Neuron (in vitro differentiated cells): Measurements from ENCODE around the gene MCCD1.

ENCODE experiments used
- H2AFZ ChIP-seq: one replicate; pipeline ENCODE4 v1.6.1; 2013; ENCODE audit warnings: low read depth, mild to moderate bottlenecking, inconsistent platforms, low read length, moderate library complexity
- H3K27me3 ChIP-seq: one replicate; pipeline ENCODE4 v1.6.1; 2013; ENCODE audit warnings: low read length; ENCODE audit not compliant: insufficient read depth
- H3K36me3 ChIP-seq: one replicate; pipeline ENCODE4 v1.6.1; 2013; ENCODE audit warnings: low read length; ENCODE audit not compliant: insufficient read depth
- H3K4me1 ChIP-seq: one replicate; pipeline ENCODE4 v1.6.1; 2013; ENCODE audit warnings: low read length; ENCODE audit not compliant: insufficient read depth
- H3K4me3 ChIP-seq: 2 replicates; pipeline ENCODE4 v1.5.1; 2013; ENCODE audit warnings: mild to moderate bottlenecking, low read length, moderate library complexity
- H3K9me3 ChIP-seq: one replicate; pipeline ENCODE4 v1.6.1; 2013; ENCODE audit warnings: low read length

The MCCD1 gene

DNA sequence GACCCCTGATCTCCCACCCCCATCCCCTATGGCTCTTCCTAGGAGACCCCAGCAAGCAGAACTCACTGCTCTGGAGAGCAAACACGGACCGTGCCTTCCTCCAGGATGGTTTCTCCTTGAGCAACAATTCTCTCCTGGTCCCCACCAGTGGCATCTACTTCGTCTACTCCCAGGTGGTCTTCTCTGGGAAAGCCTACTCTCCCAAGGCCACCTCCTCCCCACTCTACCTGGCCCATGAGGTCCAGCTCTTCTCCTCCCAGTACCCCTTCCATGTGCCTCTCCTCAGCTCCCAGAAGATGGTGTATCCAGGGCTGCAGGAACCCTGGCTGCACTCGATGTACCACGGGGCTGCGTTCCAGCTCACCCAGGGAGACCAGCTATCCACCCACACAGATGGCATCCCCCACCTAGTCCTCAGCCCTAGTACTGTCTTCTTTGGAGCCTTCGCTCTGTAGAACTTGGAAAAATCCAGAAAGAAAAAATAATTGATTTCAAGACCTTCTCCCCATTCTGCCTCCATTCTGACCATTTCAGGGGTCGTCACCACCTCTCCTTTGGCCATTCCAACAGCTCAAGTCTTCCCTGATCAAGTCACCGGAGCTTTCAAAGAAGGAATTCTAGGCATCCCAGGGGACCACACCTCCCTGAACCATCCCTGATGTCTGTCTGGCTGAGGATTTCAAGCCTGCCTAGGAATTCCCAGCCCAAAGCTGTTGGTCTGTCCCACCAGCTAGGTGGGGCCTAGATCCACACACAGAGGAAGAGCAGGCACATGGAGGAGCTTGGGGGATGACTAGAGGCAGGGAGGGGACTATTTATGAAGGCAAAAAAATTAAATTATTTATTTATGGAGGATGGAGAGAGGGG lies 44.7 kb downstream of the MCCD1 start:
- no peak overlapping the region for H2AFZ ChIP-seq
- no peaks in the 10 kb centered on the region for H3K36me3 ChIP-seq
- peaks cover 22% of the 10 kb centered on the region for H3K27me3 ChIP-seq
- H3K9me3 ChIP-seq: no peaks in the 10 kb centered on the region
- no peak overlapping the region for H3K4me3 ChIP-seq
- no peaks in the 10 kb centered on the region for H3K4me1 ChIP-seq

DNA sequence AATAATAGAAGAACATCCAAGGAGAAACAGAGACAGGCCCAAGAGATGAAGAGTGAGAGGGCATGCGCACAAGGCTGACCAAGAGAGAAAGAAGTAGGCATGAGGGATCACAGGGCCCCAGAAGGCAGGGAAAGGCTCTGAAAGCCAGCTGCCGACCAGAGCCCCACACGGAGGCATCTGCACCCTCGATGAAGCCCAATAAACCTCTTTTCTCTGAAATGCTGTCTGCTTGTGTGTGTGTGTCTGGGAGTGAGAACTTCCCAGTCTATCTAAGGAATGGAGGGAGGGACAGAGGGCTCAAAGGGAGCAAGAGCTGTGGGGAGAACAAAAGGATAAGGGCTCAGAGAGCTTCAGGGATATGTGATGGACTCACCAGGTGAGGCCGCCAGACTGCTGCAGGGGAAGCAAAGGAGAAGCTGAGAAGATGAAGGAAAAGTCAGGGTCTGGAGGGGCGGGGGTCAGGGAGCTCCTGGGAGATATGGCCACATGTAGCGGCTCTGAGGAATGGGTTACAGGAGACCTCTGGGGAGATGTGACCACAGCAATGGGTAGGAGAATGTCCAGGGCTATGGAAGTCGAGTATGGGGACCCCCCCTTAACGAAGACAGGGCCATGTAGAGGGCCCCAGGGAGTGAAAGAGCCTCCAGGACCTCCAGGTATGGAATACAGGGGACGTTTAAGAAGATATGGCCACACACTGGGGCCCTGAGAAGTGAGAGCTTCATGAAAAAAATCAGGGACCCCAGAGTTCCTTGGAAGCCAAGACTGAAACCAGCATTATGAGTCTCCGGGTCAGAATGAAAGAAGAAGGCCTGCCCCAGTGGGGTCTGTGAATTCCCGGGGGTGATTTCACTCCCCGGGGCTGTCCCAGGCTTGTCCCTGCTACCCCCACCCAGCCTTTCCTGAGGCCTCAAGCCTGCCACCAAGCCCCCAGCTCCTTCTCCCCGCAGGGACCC lies 45.6 kb downstream of the MCCD1 start:
- H3K27me3 ChIP-seq: peaks cover 26% of the 10 kb centered on the region
- H3K9me3 ChIP-seq: no peaks in the 10 kb centered on the region
- H3K4me1 ChIP-seq: no peaks in the 10 kb centered on the region
- H3K36me3 ChIP-seq: no peaks in the 10 kb centered on the region
- no peak overlapping the region for H3K4me3 ChIP-seq
- H2AFZ ChIP-seq: no peak overlapping the region

DNA sequence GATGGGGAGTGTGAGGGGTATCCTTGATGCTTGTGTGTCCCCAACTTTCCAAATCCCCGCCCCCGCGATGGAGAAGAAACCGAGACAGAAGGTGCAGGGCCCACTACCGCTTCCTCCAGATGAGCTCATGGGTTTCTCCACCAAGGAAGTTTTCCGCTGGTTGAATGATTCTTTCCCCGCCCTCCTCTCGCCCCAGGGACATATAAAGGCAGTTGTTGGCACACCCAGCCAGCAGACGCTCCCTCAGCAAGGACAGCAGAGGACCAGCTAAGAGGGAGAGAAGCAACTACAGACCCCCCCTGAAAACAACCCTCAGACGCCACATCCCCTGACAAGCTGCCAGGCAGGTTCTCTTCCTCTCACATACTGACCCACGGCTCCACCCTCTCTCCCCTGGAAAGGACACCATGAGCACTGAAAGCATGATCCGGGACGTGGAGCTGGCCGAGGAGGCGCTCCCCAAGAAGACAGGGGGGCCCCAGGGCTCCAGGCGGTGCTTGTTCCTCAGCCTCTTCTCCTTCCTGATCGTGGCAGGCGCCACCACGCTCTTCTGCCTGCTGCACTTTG lies 46.7 kb downstream of the MCCD1 start, which contains the start of gene TNF:
Gene TNF (plus strand): TSS at position 231 of the 567 bp plus-strand sequence. CDS start 177 bp downstream, at position 408.
- H3K9me3 ChIP-seq: no peaks in the 10 kb centered on the region
- no peak within 1 kb of the TSS for H3K4me3 ChIP-seq
- no peaks in the 10 kb centered on the region for H3K36me3 ChIP-seq
- peaks cover 30% of the 10 kb centered on the region for H3K27me3 ChIP-seq
- no peak within 1 kb of the TSS for H2AFZ ChIP-seq
- no peaks in the 10 kb centered on the region for H3K4me1 ChIP-seq

DNA sequence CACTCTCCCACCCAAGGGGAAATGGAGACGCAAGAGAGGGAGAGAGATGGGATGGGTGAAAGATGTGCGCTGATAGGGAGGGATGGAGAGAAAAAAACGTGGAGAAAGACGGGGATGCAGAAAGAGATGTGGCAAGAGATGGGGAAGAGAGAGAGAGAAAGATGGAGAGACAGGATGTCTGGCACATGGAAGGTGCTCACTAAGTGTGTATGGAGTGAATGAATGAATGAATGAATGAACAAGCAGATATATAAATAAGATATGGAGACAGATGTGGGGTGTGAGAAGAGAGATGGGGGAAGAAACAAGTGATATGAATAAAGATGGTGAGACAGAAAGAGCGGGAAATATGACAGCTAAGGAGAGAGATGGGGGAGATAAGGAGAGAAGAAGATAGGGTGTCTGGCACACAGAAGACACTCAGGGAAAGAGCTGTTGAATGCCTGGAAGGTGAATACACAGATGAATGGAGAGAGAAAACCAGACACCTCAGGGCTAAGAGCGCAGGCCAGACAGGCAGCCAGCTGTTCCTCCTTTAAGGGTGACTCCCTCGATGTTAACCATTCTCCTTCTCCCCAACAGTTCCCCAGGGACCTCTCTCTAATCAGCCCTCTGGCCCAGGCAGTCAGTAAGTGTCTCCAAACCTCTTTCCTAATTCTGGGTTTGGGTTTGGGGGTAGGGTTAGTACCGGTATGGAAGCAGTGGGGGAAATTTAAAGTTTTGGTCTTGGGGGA lies 47.4 kb downstream of the MCCD1 start:
- no peaks in the 10 kb centered on the region for H3K36me3 ChIP-seq
- H3K27me3 ChIP-seq: peaks cover 30% of the 10 kb centered on the region
- H2AFZ ChIP-seq: no peak overlapping the region
- no peaks in the 10 kb centered on the region for H3K9me3 ChIP-seq
- H3K4me1 ChIP-seq: no peaks in the 10 kb centered on the region
- no peak overlapping the region for H3K4me3 ChIP-seq

DNA sequence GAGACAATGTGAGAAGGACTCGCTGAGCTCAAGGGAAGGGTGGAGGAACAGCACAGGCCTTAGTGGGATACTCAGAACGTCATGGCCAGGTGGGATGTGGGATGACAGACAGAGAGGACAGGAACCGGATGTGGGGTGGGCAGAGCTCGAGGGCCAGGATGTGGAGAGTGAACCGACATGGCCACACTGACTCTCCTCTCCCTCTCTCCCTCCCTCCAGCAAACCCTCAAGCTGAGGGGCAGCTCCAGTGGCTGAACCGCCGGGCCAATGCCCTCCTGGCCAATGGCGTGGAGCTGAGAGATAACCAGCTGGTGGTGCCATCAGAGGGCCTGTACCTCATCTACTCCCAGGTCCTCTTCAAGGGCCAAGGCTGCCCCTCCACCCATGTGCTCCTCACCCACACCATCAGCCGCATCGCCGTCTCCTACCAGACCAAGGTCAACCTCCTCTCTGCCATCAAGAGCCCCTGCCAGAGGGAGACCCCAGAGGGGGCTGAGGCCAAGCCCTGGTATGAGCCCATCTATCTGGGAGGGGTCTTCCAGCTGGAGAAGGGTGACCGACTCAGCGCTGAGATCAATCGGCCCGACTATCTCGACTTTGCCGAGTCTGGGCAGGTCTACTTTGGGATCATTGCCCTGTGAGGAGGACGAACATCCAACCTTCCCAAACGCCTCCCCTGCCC lies 48.3 kb downstream of the MCCD1 start:
- H3K4me1 ChIP-seq: no peaks in the 10 kb centered on the region
- no peak overlapping the region for H2AFZ ChIP-seq
- no peaks in the 10 kb centered on the region for H3K9me3 ChIP-seq
- no peak overlapping the region for H3K4me3 ChIP-seq
- H3K27me3 ChIP-seq: peaks cover 26% of the 10 kb centered on the region
- no peaks in the 10 kb centered on the region for H3K36me3 ChIP-seq

DNA sequence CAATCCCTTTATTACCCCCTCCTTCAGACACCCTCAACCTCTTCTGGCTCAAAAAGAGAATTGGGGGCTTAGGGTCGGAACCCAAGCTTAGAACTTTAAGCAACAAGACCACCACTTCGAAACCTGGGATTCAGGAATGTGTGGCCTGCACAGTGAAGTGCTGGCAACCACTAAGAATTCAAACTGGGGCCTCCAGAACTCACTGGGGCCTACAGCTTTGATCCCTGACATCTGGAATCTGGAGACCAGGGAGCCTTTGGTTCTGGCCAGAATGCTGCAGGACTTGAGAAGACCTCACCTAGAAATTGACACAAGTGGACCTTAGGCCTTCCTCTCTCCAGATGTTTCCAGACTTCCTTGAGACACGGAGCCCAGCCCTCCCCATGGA lies 48.8 kb downstream of the MCCD1 start:
- Histone ChIP-seq H2AFZ (no peak overlapping the region), H3K9me3 (no peaks in the 10 kb centered on the region), H3K27me3 (peaks cover 24% of the 10 kb centered on the region), H3K4me1 (no peaks in the 10 kb centered on the region), H3K36me3 (no peaks in the 10 kb centered on the region), H3K4me3 (no peak overlapping the region)

DNA sequence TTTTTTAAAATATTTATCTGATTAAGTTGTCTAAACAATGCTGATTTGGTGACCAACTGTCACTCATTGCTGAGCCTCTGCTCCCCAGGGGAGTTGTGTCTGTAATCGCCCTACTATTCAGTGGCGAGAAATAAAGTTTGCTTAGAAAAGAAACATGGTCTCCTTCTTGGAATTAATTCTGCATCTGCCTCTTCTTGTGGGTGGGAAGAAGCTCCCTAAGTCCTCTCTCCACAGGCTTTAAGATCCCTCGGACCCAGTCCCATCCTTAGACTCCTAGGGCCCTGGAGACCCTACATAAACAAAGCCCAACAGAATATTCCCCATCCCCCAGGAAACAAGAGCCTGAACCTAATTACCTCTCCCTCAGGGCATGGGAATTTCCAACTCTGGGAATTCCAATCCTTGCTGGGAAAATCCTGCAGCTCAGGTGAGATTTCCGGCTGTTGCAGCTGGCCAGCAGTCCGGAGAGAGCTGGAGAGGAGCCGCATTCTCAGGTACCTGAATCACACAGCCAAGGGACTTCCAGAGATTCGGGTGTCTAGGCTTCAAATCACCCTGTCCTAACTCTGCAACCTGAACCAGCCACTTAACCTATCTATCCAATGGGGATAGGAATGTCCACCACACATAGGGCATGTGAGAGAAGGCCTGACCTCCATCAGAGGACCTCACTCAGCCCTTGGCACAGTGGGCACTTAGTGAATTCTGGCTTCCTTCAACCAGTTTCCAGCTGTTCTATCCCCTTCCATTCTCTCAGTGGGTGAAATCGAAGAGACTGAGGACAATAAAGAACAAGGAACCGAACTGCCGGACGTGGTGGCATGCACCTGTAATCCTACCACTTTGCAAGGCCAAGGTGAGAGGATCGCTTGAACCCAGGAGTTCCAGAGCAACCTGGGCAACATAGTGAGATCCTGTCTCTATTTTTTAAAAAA lies 49.7 kb downstream of the MCCD1 start:
- Histone ChIP-seq H3K36me3 (no peaks in the 10 kb centered on the region), H2AFZ (no peak overlapping the region), H3K27me3 (peaks cover 22% of the 10 kb centered on the region), H3K4me3 (no peak overlapping the region), H3K4me1 (no peaks in the 10 kb centered on the region), H3K9me3 (no peaks in the 10 kb centered on the region)

DNA sequence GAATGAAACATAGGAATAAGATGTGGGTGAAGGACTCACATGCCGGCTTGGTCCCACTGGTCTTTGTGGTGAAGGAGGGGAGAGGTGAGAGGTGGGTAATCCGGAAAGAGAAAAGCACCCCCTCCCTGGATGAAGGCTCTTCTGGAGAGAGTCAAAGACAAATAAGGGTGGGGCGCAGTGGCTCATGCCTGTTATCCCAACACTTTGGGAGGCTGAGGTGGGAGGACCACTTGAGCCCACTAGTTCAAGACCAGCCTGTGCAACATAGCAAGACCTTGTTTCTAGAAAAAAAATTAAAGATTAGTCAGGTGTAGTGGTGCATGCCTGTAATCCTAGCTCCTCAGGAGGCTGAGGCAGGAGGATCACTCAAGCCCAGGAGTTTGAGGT lies 50.4 kb downstream of the MCCD1 start:
- Histone ChIP-seq H3K27me3 (peaks cover 21% of the 10 kb centered on the region), H3K36me3 (no peaks in the 10 kb centered on the region), H3K9me3 (no peaks in the 10 kb centered on the region), H3K4me1 (no peaks in the 10 kb centered on the region), H3K4me3 (no peak overlapping the region), H2AFZ (no peak overlapping the region)
